ENCODE data around the gene CA5B.

Gene CA5B

DNA sequence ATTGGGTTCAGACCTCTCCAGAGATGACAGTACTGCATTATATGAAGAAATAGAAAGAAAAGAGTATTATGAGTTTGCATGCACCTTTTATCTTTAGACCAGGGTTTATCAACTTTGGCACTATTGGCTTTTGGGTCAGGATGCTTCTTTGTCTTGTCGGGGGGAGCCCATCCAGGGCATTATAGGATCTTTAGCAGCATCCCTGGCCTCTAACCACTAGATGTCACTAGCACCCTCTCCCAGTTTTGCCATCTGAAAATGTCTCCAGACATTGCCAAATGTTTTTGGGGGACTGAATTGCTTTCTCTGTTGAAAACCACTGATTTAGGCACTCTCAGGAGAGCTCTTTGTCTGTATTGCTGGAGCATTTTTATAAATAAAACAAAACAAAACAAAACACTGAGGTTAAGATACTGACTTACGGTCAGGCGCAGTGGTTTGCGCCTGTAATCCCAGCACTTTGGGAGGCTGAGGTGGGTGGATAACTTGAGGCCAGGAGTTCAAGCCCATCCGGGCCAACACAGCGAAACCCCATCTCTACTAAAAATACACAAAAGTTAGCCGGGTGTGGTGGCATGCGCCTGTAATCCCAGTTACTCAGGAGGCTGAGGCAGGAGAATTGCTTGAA is 23.6 kb downstream of the CA5B start:
- H3K9me3 Mint-ChIP-seq: no peaks in the 10 kb centered on the region
- no peaks in the 10 kb centered on the region for H3K36me3 Mint-ChIP-seq (ENCODE audit: low read depth)
- ATAC-seq (peak; percentile 49), DNase-seq (peak; percentile 25)
- H3K27me3 Mint-ChIP-seq: no peaks in the 10 kb centered on the region
- no peak overlapping the region for H3K4me3 Mint-ChIP-seq
- peaks cover 32% of the 10 kb centered on the region for H3K4me1 Mint-ChIP-seq
- no peak overlapping the region for H3K27ac Mint-ChIP-seq

DNA sequence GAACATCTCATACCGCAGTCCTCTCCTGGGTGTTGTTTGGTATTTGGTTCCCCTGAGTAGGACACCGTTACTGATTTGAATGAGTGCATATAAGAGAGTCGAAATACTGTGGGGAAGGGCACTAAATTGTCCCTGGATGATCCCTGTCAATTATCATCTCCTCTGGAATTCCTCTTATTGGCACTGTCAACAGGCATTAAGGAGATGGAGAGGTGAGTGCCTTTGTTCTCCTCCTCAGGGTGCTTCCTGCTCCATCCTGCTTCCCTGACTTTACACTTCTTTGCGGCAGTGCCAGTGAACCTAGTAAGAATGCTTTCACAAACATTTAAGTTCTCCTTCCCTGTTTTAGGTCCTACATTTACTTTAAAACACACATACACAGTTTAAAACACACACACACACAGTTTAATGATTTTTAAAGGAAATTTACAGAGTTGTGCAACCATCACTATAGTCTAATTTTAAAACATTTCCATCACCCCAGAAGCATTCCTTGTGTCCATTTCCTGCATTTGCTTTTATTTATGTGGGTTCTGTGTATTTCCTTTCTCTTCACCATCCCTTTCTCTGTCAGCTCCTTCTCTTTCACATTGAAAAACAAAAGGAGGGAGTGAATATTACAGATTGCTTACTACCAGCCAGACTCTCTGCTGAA is 31.4 kb downstream of the CA5B start:
- H3K36me3 Mint-ChIP-seq (ENCODE audit: low read depth): peaks cover 10% of the 10 kb centered on the region
- DNase-seq (no peak), ATAC-seq (no peak)
- no peak overlapping the region for H3K4me3 Mint-ChIP-seq
- peaks cover 3% of the 10 kb centered on the region for H3K4me1 Mint-ChIP-seq
- H3K27me3 Mint-ChIP-seq: no peaks in the 10 kb centered on the region
- H3K9me3 Mint-ChIP-seq: no peaks in the 10 kb centered on the region
- no peak overlapping the region for H3K27ac Mint-ChIP-seq

GRCh38 chrX:15781961-15782699 is 44.1 kb downstream of the CA5B start:
- peaks cover 10% of the 10 kb centered on the region for H3K4me1 Mint-ChIP-seq
- DNase-seq: peak; percentile 7
- peak overlapping the region; percentile 96 for H3K27ac Mint-ChIP-seq
- peak overlapping the region; percentile 75 for H3K4me3 Mint-ChIP-seq
- no peaks in the 10 kb centered on the region for H3K27me3 Mint-ChIP-seq
- H3K9me3 Mint-ChIP-seq: no peaks in the 10 kb centered on the region
- peaks cover 12% of the 10 kb centered on the region for H3K36me3 Mint-ChIP-seq (ENCODE audit: low read depth)
- no peak for ATAC-seq

DNA sequence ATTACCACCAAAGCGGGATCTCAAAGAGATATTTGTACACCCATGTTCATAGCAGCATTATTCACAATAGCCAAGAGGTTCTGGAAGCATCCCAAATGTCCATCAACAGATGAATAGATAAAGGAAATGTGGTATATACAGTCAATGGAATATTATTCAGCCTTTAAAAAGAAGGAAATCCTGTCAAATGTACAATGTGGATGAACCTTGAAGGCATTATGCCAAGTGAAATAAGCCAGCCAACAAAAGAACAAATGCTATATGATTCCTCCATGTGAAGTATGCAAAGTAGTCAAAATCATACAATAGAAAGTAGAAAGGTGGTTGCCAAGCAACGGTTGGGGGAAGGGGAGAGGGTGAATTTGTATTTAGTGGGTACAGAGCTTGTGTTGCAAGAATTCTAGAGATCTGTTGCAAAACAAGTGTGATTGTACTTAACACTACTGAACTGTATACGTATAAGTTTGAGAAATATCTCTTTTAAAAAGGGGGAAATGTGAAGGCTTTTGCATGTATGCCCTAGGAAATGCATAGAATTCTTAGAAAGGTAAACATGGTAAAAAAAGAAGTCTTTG is 47.2 kb downstream of the CA5B start:
- H3K36me3 Mint-ChIP-seq (ENCODE audit: low read depth): peaks cover 8% of the 10 kb centered on the region
- H3K27me3 Mint-ChIP-seq: no peaks in the 10 kb centered on the region
- peaks cover 7% of the 10 kb centered on the region for H3K4me1 Mint-ChIP-seq
- no peak overlapping the region for H3K4me3 Mint-ChIP-seq
- ATAC-seq: no peak
- no peaks in the 10 kb centered on the region for H3K9me3 Mint-ChIP-seq
- H3K27ac Mint-ChIP-seq: no peak overlapping the region
- no peak for DNase-seq

- DNase-seq (no peak), ATAC-seq (no peak)
- no peak overlapping the region for H3K4me3 Mint-ChIP-seq
- H3K27ac Mint-ChIP-seq: no peak overlapping the region
- peaks cover 8% of the 10 kb centered on the region for H3K36me3 Mint-ChIP-seq (ENCODE audit: low read depth)
- no peaks in the 10 kb centered on the region for H3K27me3 Mint-ChIP-seq
- H3K9me3 Mint-ChIP-seq: no peaks in the 10 kb centered on the region
- peaks cover 7% of the 10 kb centered on the region for H3K4me1 Mint-ChIP-seq
Observed at GRCh38 chrX:15786915-15787314, 48.8 kb downstream of the CA5B start.

DNA sequence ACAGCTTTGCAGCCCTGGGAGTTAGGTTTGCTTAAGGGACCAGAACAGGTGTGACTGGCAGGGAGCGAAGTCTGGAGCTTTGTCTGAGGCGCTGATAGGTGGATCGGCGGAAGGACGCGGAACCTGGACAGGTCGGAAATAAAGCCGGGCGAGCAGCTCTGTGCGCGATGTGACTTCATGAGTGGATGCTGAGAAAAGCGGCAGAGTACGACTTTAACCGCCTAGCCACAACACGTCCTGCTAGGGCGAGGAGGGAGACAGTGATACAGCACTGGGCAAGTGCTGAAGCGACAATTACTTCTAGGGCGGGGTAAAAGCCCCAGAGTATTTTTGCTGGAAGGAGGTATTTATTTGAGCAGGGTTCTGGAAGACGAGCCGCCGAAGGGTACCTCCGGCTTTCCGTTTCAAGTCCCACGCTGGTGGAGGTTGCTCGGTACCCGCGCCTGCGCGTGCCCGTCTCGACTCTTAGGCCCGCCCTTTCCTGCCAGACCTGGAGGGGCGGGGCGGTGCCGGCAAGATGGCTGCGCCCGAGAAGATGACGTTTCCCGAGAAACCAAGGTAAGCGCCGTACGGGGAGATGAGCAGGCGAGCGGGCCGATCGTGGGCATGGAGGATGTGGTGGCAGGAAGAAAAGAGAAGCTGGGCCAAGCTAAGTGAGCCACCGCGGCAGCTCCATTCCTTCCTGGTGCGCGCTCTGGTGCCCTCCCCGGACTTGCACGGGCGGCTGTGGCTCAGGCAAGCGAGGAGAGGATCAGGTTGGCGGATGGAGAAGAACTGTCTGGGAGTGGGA is 52.1 kb downstream of the CA5B start, which contains the start of gene ZRSR2:
TSS of gene ZRSR2 (plus strand) at position 506 of the 790 bp plus-strand sequence. CDS start at position 518, 12 bp downstream.
- ATAC-seq (peak; percentile 89), DNase-seq (peak; percentile 82)
- Mint-ChIP-seq H3K36me3 (ENCODE audit: low read depth) (peaks cover 11% of the 10 kb centered on the region), H3K4me3 (no peak within 1 kb of the TSS), H3K4me1 (peaks cover 28% of the 10 kb centered on the region), H3K27me3 (no peaks in the 10 kb centered on the region), H3K27ac (no peak within 1 kb of the TSS), H3K9me3 (no peaks in the 10 kb centered on the region)

- Mint-ChIP-seq H3K4me1 (peaks cover 28% of the 10 kb centered on the region), H3K36me3 (ENCODE audit: low read depth) (peaks cover 13% of the 10 kb centered on the region), H3K4me3 (no peak overlapping the region), H3K27ac (no peak overlapping the region), H3K9me3 (no peaks in the 10 kb centered on the region), H3K27me3 (no peaks in the 10 kb centered on the region)
- peak; percentile 9 for ATAC-seq
- DNase-seq: no peak
Observed at GRCh38 chrX:15790769-15791290, 52.8 kb downstream of the CA5B start.

DNA sequence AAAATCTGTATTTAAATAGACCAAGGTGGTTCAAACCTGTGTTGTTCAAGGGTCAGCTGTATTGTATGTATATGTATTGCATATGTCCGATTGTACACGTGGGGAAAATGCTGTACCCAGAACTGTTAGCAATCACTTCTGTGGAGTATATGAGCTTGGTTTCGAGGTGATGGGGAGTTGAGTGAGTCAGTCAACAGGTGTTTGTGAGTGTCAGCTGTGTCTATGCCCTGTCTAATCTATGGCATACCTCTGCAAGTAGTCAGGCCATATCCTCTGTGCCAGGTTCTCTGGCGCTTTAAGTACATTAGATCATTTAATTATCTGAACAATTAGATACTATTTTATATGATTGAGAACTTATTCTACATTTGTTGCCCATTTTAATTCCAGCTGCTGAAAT is 59.6 kb downstream of the CA5B start:
- Mint-ChIP-seq H3K4me3 (no peak overlapping the region), H3K27ac (no peak overlapping the region), H3K36me3 (ENCODE audit: low read depth) (peaks cover 22% of the 10 kb centered on the region), H3K27me3 (no peaks in the 10 kb centered on the region), H3K9me3 (no peaks in the 10 kb centered on the region), H3K4me1 (peaks cover 37% of the 10 kb centered on the region)
- no peak for ATAC-seq
- no peak for DNase-seq

DNA sequence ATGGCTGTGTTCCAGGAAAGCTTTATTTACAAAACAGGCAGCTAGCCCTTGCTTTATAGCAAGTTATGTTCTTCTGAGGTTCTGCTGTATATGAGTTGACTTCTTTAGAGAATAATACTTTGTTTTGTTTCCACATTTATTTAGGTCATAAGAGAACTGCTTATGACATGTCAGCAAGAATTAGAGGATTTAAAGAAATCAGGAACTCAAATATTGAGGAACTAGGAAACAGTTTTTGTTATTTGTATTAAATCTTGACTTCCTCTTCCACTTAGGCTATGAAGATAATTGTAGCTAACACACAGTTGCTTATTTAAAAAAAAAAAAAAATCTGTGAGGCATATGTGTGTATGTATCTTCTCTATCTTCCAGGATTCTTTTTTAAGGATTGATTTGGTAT is 66.5 kb downstream of the CA5B start:
- DNase-seq (no peak), ATAC-seq (no peak)

GRCh38 chrX:15808254-15808653 is 70.2 kb downstream of the CA5B start:
- Mint-ChIP-seq H3K4me3 (no peak overlapping the region), H3K4me1 (peaks cover 1% of the 10 kb centered on the region), H3K36me3 (ENCODE audit: low read depth) (peaks cover 33% of the 10 kb centered on the region), H3K27me3 (no peaks in the 10 kb centered on the region), H3K27ac (no peak overlapping the region), H3K9me3 (no peaks in the 10 kb centered on the region)
- ATAC-seq: no peak
- DNase-seq: no peak

More for the DNA sequence above, 66.5 kb downstream of the CA5B start:
- Mint-ChIP-seq H3K9me3 (no peaks in the 10 kb centered on the region), H3K36me3 (ENCODE audit: low read depth) (peaks cover 17% of the 10 kb centered on the region), H3K4me3 (no peak overlapping the region), H3K27me3 (no peaks in the 10 kb centered on the region), H3K4me1 (peaks cover 1% of the 10 kb centered on the region), H3K27ac (no peak overlapping the region)

GRCh38 chrX:15812192-15812938 is 74.3 kb downstream of the CA5B start:
- H3K27ac Mint-ChIP-seq: no peak overlapping the region

GRCh38 chrX:15813416-15813815 is 75.3 kb downstream of the CA5B start:
- H3K4me3 Mint-ChIP-seq: no peak overlapping the region
- H3K27ac Mint-ChIP-seq: peak overlapping the region; percentile 13
- no peaks in the 10 kb centered on the region for H3K9me3 Mint-ChIP-seq
- ATAC-seq (no peak), DNase-seq (no peak)
- H3K4me1 Mint-ChIP-seq: peaks cover 45% of the 10 kb centered on the region
- peaks cover 39% of the 10 kb centered on the region for H3K36me3 Mint-ChIP-seq (ENCODE audit: low read depth)
- H3K27me3 Mint-ChIP-seq: no peaks in the 10 kb centered on the region

More at GRCh38 chrX:15812192-15812938, 74.3 kb downstream of the CA5B start:
- ATAC-seq (no peak), DNase-seq (no peak)
- Mint-ChIP-seq H3K9me3 (no peaks in the 10 kb centered on the region), H3K27me3 (no peaks in the 10 kb centered on the region), H3K4me1 (peaks cover 36% of the 10 kb centered on the region), H3K4me3 (no peak overlapping the region), H3K36me3 (ENCODE audit: low read depth) (peaks cover 36% of the 10 kb centered on the region)

DNA sequence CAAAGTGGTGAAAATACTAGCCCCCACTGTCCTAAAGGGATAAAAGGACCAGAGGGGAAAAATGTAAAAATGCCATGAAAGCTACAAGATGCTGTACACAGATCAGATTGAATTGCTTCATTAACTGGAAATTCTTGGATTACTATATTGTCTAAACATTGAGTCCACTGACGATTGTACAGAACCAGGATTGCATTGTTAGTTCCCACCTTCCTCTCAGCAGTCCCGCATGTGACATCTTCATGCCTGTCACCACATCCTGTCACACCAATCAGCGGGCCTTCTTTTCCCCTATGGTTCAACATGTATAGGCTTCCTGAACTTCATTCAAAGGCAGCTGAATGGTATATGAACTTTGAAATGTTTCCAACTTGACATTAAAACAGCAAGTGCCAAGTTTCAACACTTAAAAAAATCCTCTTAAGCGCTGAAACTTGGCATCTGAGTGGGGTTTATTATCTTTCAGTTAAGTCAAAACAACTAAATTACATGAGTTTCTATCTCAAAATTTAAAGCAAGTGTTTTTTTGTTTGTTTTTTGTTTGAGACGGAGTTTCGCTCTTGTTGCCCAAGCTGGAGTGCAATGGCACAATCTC is 76.8 kb downstream of the CA5B start:
- ATAC-seq: no peak
- DNase-seq: peak; percentile 4
- peak overlapping the region; percentile 57 for H3K27ac Mint-ChIP-seq
- no peaks in the 10 kb centered on the region for H3K27me3 Mint-ChIP-seq
- H3K4me3 Mint-ChIP-seq: no peak overlapping the region
- peaks cover 49% of the 10 kb centered on the region for H3K4me1 Mint-ChIP-seq
- peaks cover 36% of the 10 kb centered on the region for H3K36me3 Mint-ChIP-seq (ENCODE audit: low read depth)
- no peaks in the 10 kb centered on the region for H3K9me3 Mint-ChIP-seq

All from activated naive CD8-positive, alpha-beta T cell treated with anti-CD3 and anti-CD28 coated beads, Interleukin-2, amount 50 U/mL, for 24 hours (primary cell).